Type B pancreatic cell (in vitro differentiated cells): ENCODE data around the gene TTC29. TPM values are rescaled to one million over a fixed set of nuclear protein-coding genes. Genes with fewer than 3 reads are reported as not detected.
A peak's percentile ranks its signal among the peaks of the same experiment; 100 is the strongest.

Source experiments
- DNase-seq: peaks from one replicate; pipeline ENCODE4 v3.0.0; 2021; ENCODE audit warnings: mixed read lengths; ENCODE audit not compliant: unreplicated experiment; ENCODE audit errors: extremely low spot score
- H3K27ac Mint-ChIP-seq: 2 replicates; pipeline ENCODE4 v1.8.0; 2021; ENCODE audit warnings: mild to moderate bottlenecking, mixed read lengths
- H3K27me3 Mint-ChIP-seq: 2 replicates; pipeline ENCODE4 v1.8.0; 2021; ENCODE audit warnings: mixed read lengths
- H3K36me3 Mint-ChIP-seq: 2 replicates; pipeline ENCODE4 v1.8.0; 2021; ENCODE audit warnings: mixed read lengths
- H3K4me1 Mint-ChIP-seq: one replicate; pipeline ENCODE4 v1.8.0; 2021; ENCODE audit warnings: mixed read lengths; ENCODE audit not compliant: unreplicated experiment
- H3K4me3 Mint-ChIP-seq: 2 replicates; pipeline ENCODE4 v1.8.0; 2021; ENCODE audit warnings: mild to moderate bottlenecking, mixed read lengths
- H3K9me3 Mint-ChIP-seq: 2 replicates; pipeline ENCODE4 v1.8.0; 2021; ENCODE audit warnings: mixed read lengths
- total RNA-seq: library from RNA; stranded (reverse); gene quantifications from 2 replicates; pipeline ENCODE4 v1.2.1, GENCODE V29; 2021; ENCODE audit warnings: low replicate concordance
- TF ChIP-seq, protein P1 (sequence below): fragments of 200-600 bp; sonication (generic); conservative IDR thresholded peaks from 2 replicates; pipeline ENCODE4 v1.5.0; 2021; ENCODE audit warnings: antibody characterized with exemption, mild to moderate bottlenecking

Gene TTC29
- total RNA-seq, 1 donor from 2014 or later: 2.8 TPM

DNA sequence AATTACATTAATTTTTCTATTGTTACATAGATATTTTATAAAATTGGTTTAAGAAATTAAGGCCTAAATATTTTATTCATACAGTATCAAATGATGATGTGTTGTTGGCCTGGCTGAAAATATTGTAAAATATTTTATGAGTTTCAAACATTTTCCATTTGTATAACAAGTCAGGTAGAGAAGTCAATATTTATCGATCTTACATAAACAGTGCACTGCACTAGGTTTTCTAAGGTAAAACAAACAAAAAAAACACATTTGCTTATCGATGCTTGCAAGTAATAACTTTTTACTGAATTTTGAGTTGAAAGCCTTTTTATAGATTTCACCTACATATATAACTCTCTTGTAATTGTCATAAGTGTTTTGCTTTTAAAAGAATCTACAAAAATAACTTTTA lies 7.2 kb upstream of the TTC29 start:
- H3K27me3 Mint-ChIP-seq: peaks cover 3% of the 10 kb centered on the region
- H3K27ac Mint-ChIP-seq: no peak overlapping the region
- no peak for DNase-seq
- no peak overlapping the region for H3K4me3 Mint-ChIP-seq
- no peaks in the 10 kb centered on the region for H3K9me3 Mint-ChIP-seq
- no peaks in the 10 kb centered on the region for H3K36me3 Mint-ChIP-seq
- TF ChIP-seq, protein P1, sequence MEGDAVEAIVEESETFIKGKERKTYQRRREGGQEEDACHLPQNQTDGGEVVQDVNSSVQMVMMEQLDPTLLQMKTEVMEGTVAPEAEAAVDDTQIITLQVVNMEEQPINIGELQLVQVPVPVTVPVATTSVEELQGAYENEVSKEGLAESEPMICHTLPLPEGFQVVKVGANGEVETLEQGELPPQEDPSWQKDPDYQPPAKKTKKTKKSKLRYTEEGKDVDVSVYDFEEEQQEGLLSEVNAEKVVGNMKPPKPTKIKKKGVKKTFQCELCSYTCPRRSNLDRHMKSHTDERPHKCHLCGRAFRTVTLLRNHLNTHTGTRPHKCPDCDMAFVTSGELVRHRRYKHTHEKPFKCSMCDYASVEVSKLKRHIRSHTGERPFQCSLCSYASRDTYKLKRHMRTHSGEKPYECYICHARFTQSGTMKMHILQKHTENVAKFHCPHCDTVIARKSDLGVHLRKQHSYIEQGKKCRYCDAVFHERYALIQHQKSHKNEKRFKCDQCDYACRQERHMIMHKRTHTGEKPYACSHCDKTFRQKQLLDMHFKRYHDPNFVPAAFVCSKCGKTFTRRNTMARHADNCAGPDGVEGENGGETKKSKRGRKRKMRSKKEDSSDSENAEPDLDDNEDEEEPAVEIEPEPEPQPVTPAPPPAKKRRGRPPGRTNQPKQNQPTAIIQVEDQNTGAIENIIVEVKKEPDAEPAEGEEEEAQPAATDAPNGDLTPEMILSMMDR: no peak
- peaks cover 4% of the 10 kb centered on the region for H3K4me1 Mint-ChIP-seq

DNA sequence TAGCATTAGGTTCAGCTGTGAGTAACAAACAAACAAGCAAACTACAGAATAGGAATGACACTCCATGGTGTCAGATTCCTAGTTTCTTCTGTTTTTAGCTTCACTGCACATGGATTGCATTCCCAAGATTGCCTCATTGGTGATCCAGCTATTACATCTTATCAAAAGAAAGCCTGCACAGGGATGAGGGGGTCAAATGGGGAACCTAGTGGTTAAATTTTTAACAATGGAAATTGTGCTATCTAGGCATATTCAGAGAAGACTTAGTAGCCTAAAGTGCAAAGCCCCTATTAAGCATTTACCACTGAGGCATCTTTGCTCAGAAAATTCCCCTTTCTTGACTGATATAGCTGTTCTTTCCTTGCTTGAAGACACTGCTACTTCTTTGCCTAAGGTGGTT lies 3.9 kb upstream of the TTC29 start:
- Mint-ChIP-seq H3K27ac (no peak overlapping the region), H3K36me3 (no peaks in the 10 kb centered on the region), H3K27me3 (peaks cover 17% of the 10 kb centered on the region), H3K4me3 (no peak overlapping the region), H3K9me3 (no peaks in the 10 kb centered on the region), H3K4me1 (peaks cover 10% of the 10 kb centered on the region)
- TF ChIP-seq, protein P1: no peak
- no peak for DNase-seq

DNA sequence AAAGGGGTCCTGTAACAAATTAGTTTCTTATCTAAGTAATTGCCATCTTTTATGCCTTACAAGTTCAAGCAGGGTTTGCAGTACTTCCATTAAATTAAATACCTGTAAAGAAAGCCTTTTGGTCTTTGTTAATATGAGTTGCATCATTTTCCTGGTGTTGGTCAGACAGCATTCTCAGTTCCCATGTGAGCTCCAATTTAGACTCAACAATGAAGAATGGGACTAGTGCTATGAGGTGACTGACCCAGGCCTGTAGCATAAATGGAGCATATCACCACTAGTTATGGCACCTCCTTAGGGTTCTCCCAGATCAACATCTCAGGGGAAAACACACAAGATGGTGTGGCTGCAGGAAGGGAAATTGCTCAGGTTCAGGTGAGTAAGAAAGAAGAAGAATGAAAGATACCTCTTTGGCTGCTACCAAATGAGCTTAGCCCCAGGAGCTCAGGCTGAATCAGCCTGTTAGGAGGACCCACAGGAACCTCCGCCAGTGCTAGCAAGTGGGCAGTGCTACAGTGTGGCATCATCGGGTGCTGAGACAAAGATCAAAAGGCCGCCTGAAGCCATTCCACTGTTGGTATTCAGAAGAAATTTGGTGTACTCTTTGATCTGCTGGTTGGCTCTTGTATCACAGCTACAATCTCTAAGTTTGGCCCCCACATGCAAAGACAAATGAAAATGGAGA lies 1.8 kb downstream of the TTC29 start:
- H3K27me3 Mint-ChIP-seq: peaks cover 36% of the 10 kb centered on the region
- H3K9me3 Mint-ChIP-seq: no peaks in the 10 kb centered on the region
- no peak for DNase-seq
- H3K27ac Mint-ChIP-seq: no peak overlapping the region
- peaks cover 6% of the 10 kb centered on the region for H3K4me1 Mint-ChIP-seq
- H3K36me3 Mint-ChIP-seq: no peaks in the 10 kb centered on the region
- TF ChIP-seq, protein P1: no peak
- H3K4me3 Mint-ChIP-seq: peak overlapping the region; percentile 44

DNA sequence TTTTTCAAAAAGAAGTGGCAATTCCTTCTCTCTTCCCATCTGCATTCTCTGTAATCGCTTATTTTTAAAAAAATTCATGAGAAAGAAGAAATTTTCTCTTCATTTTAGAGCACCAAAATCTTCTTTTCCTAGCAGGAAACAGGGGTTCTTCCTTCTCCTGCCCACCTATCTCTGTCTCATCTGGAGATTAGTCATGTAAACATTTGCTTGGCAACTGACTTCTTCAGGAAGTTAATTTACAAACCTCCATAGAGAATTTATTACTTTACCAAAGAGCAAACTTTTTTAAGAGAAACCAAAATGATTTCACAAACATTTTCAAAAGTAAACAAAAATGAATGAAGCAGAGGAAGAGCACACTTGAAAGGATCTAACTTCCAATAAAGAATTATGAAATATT lies 13.5 kb downstream of the TTC29 start:
- H3K27me3 Mint-ChIP-seq: no peaks in the 10 kb centered on the region
- H3K4me1 Mint-ChIP-seq: no peaks in the 10 kb centered on the region
- H3K27ac Mint-ChIP-seq: no peak overlapping the region
- no peaks in the 10 kb centered on the region for H3K9me3 Mint-ChIP-seq
- H3K36me3 Mint-ChIP-seq: no peaks in the 10 kb centered on the region
- H3K4me3 Mint-ChIP-seq: no peak overlapping the region
- TF ChIP-seq, protein P1: no peak
- DNase-seq: no peak

DNA sequence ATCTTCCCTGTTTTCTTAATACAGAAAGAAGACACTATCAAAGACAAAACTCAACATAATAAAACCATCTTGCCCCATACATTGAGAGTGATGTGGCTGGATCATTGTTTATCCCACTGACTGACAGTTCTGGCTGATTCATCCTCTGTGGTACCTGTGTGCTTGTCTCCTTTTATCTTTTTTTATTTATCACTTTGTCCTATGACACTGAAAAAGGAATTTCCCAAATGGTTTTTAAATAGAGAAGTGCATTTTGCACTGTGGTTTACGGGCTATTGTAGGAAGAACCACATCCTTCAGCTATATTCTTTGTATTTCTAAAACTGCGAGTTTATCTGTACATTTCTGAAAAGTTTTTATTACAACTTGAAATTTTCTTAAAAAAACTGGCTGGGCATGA lies 15.0 kb downstream of the TTC29 start:
- Mint-ChIP-seq H3K36me3 (no peaks in the 10 kb centered on the region), H3K27me3 (no peaks in the 10 kb centered on the region), H3K4me3 (no peak overlapping the region), H3K4me1 (no peaks in the 10 kb centered on the region), H3K9me3 (no peaks in the 10 kb centered on the region), H3K27ac (no peak overlapping the region)
- no peak for DNase-seq
- TF ChIP-seq, protein P1: no peak

DNA sequence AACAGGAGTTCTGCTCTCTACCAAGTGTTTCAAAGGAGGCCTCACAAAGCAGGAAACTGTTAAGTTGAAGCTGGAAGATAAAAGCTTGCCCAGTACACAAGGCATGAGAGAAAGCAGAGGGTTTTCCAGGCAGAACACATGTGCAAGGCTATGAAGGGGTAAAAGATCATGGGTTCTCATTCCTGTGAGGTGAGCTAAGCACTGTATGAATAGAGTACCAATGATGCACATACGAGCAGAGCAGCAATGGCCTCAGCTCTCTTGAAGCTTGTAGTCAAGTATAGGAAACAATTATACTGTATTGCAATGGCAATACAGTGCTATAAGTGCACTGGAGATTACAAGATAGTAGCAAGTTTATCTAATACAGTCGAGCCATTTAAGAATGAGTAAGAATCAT lies 18.0 kb downstream of the TTC29 start:
- Mint-ChIP-seq H3K4me3 (no peak overlapping the region), H3K9me3 (no peaks in the 10 kb centered on the region)
- no peak for DNase-seq

More for the DNA sequence above, 18.0 kb downstream of the TTC29 start:
- TF ChIP-seq, protein P1: no peak
- Mint-ChIP-seq H3K4me1 (no peaks in the 10 kb centered on the region), H3K27me3 (no peaks in the 10 kb centered on the region), H3K36me3 (no peaks in the 10 kb centered on the region), H3K27ac (no peak overlapping the region)
